OCI-LY7 (cell line): ENCODE measurements around the gene MEMO1. TPM values are rescaled to one million over a fixed set of nuclear protein-coding genes. Genes with fewer than 3 reads are reported as not detected.

ENCODE experiments used
- BruUV-seq: library from RNA; stranded (reverse); fragments of 400-500 nt; replicated peaks from 2 replicates; lab custom pipeline; 2021; lab: Mats Ljungman, UMichigan
- CTCF ChIA-PET: fragments of 300-600 bp; sonication (Branson Sonifier 250); formaldehyde crosslinking; loops from one replicate; lab custom pipeline; 2022; ENCODE audit warnings: antibody characterized with exemption; ENCODE audit not compliant: unreplicated experiment; lab: Charles Lee
- POLR2A ChIA-PET: fragments of 300-600 bp; sonication (Branson Sonifier 250); formaldehyde crosslinking; loops from one replicate; lab custom pipeline; 2022; ENCODE audit warnings: antibody characterized with exemption; lab: Charles Lee
- DNase-seq: peaks from one replicate; pipeline ENCODE4 v3.0.0-alpha.2; 2015; ENCODE audit warnings: low spot score
- H2AFZ ChIP-seq: fragments of 200-600 bp; sonication (generic), shearing (Covaris generic); 2 replicates; pipeline ENCODE4 v1.6.1; 2014; ENCODE audit warnings: mild to moderate bottlenecking, antibody characterized with exemption, low read length, moderate library complexity
- H3K27ac ChIP-seq: fragments of 200-600 bp; sonication (generic); 2 replicates; pipeline ENCODE4 v1.5.1; 2014; ENCODE audit warnings: mixed run types, low read depth, mild to moderate bottlenecking, moderate library complexity, low read length, inconsistent platforms; ENCODE audit not compliant: poor library complexity, severe bottlenecking
- H3K36me3 ChIP-seq: fragments of 200-600 bp; sonication (generic); 2 replicates; pipeline ENCODE4 v1.6.1; 2014; ENCODE audit warnings: mild to moderate bottlenecking, antibody characterized with exemption, low read length, moderate library complexity, mixed read lengths; ENCODE audit not compliant: insufficient read depth
- H3K4me1 ChIP-seq: fragments of 200-600 bp; sonication (generic); 2 replicates; pipeline ENCODE4 v1.5.1; 2014; ENCODE audit warnings: mild to moderate bottlenecking, low read length; ENCODE audit not compliant: insufficient read depth, poor library complexity, severe bottlenecking
- H3K4me2 ChIP-seq: fragments of 200-600 bp; sonication (generic); 2 replicates; pipeline ENCODE4 v1.6.1; 2014; ENCODE audit warnings: mild to moderate bottlenecking, low read length
- H3K4me3 ChIP-seq: fragments of 200-600 bp; sonication (generic); 2 replicates; pipeline ENCODE4 v1.5.1; 2014; ENCODE audit warnings: mild to moderate bottlenecking, low read depth, low read length; ENCODE audit not compliant: poor library complexity, severe bottlenecking
- H3K79me2 ChIP-seq: fragments of 200-600 bp; sonication (generic); 2 replicates; pipeline ENCODE4 v1.6.1; 2016; ENCODE audit warnings: low read depth, mild to moderate bottlenecking, low read length, moderate library complexity, mixed read lengths; ENCODE audit not compliant: insufficient read depth
- H3K9me2 ChIP-seq: fragments of 200-600 bp; sonication (generic); 2 replicates; pipeline ENCODE4 v1.6.1; 2016; ENCODE audit warnings: mild to moderate bottlenecking, low read length, mixed read lengths; ENCODE audit not compliant: insufficient read depth
- H3K9me3 ChIP-seq: fragments of 200-600 bp; sonication (generic); 2 replicates; pipeline ENCODE4 v1.6.1; 2014; ENCODE audit warnings: mild to moderate bottlenecking, mixed run types, low read length, mixed read lengths
- H4K20me1 ChIP-seq: fragments of 200-600 bp; sonication (generic); 2 replicates; pipeline ENCODE4 v1.6.1; 2014; ENCODE audit warnings: mild to moderate bottlenecking, antibody characterized with exemption, low read length, moderate library complexity, mixed read lengths; ENCODE audit not compliant: insufficient read depth
- CTCF ChIP-seq: fragments of 200-600 bp; sonication (generic); conservative IDR thresholded peaks from 2 replicates; pipeline ENCODE4 v1.5.1; 2014; ENCODE audit warnings: mild to moderate bottlenecking, antibody characterized with exemption, low read length, moderate library complexity, mixed read lengths
- EZH2phosphoT487 ChIP-seq: fragments of 200-600 bp; sonication (generic); IDR thresholded peaks from 2 replicates; pipeline ENCODE4 v1.6.1; 2018; ENCODE audit warnings: low read depth, borderline replicate concordance, mild to moderate bottlenecking, mixed run types, antibody characterized with exemption, low read length, moderate library complexity, mixed read lengths
- intact Hi-C: fragments of 100-400 bp; cut with micrococcal nuclease; formaldehyde crosslinking; loops from one replicate; pipeline ENCODE4 v1.10.0; 2022; ENCODE audit not compliant: unreplicated experiment
- total RNA-seq, 2 experiments: library from RNA; depleted of rRNA in 1 of 2; stranded (reverse); fragments of >200 nt in 1 of 2; shearing (Covaris generic) in 1 of 2; gene quantifications; 2 replicates each; pipeline ENCODE4 v1.2.3, GENCODE V29; 2014 to 2022

MEMO1 gene
- total RNA-seq, 2 experiments from 2014 or later = 24.0 to 54.0 TPM

GRCh38 chr2:31965094-31965493 is 45.7 kb downstream of the MEMO1 start:
- Histone ChIP-seq H2AFZ (no peak overlapping the region), H3K4me2 (no peak overlapping the region), H4K20me1 (0 out of 2 replicates have a peak, but pooled peaks cover 1% of the 10 kb centered on the region), H3K27ac (no peak overlapping the region), H3K9me3 (no peaks in the 10 kb centered on the region), H3K4me1 (no peaks in the 10 kb centered on the region), H3K9me2 (no peaks in the 10 kb centered on the region), H3K79me2 (peaks cover 78% of the 10 kb centered on the region), H3K4me3 (no peak overlapping the region), H3K36me3 (peaks cover 4% of the 10 kb centered on the region; the same call in 1 of the 2 replicates)
- TF ChIP-seq CTCF (no peak), EZH2phosphoT487 (no peak)
- ChIA-PET POLR2A (no interaction called here), CTCF (no interaction called here)
- intact Hi-C loops = no loop called here
- no TSS peak for BruUV-seq
- DNase-seq = no peak

- no peak overlapping the region for H3K4me2 ChIP-seq
- TF ChIP-seq CTCF (no peak), EZH2phosphoT487 (no peak)
- POLR2A ChIA-PET = no interaction called here
- peaks cover 4% of the 10 kb centered on the region; the same call in 1 of the 2 replicates for H3K36me3 ChIP-seq
- no peaks in the 10 kb centered on the region for H4K20me1 ChIP-seq
- no peaks in the 10 kb centered on the region for H3K9me2 ChIP-seq
- no peak for DNase-seq
- H3K4me3 ChIP-seq = no peak overlapping the region
- intact Hi-C loops = no loop called here
- H3K9me3 ChIP-seq = no peaks in the 10 kb centered on the region
- BruUV-seq = no TSS peak
- peaks cover 84% of the 10 kb centered on the region for H3K79me2 ChIP-seq
- no peak overlapping the region for H3K27ac ChIP-seq
- no peak overlapping the region for H2AFZ ChIP-seq
- CTCF ChIA-PET = no interaction called here
- no peaks in the 10 kb centered on the region for H3K4me1 ChIP-seq
Measured at GRCh38 chr2:31962757-31963361, 47.9 kb downstream of the MEMO1 start.

GRCh38 chr2:31958140-31958717 is 52.6 kb downstream of the MEMO1 start:
- Histone ChIP-seq H3K9me2 (no peaks in the 10 kb centered on the region), H3K79me2 (peaks cover 94% of the 10 kb centered on the region), H3K27ac (no peak overlapping the region), H3K36me3 (peaks cover 20% of the 10 kb centered on the region), H2AFZ (no peak overlapping the region), H3K4me1 (no peaks in the 10 kb centered on the region), H3K9me3 (no peaks in the 10 kb centered on the region), H4K20me1 (peaks cover 3% of the 10 kb centered on the region; the same call in 1 of the 2 replicates), H3K4me2 (no peak overlapping the region), H3K4me3 (no peak overlapping the region)
- DNase-seq = no peak
- POLR2A ChIA-PET = no interaction called here
- TF ChIP-seq EZH2phosphoT487 = no peak
- TF ChIP-seq CTCF = no peak
- intact Hi-C loops = no loop called here
- BruUV-seq = no TSS peak
- CTCF ChIA-PET = no interaction called here
